NT2/D1 (cell line): ENCODE data around the gene SRCIN1.
"Not testable (repeated sequence)": the region's sequence is repeated elsewhere in the genome, so short reads cannot be mapped to it uniquely, and the experiment has no call there.

ENCODE experiments used
- DNase-seq: peaks from one replicate; pipeline ENCODE4 v3.0.0-alpha.2; 2011; ENCODE audit warnings: low read depth, low spot score
- H3K27me3 ChIP-seq: 2 replicates; pipeline ENCODE4 v1.6.0; 2011; ENCODE audit warnings: mild to moderate bottlenecking; ENCODE audit not compliant: insufficient read length, insufficient read depth
- H3K36me3 ChIP-seq: 2 replicates; pipeline ENCODE4 v1.6.1; 2011; ENCODE audit warnings: mild to moderate bottlenecking, low read length, mixed read lengths; ENCODE audit not compliant: insufficient read depth, insufficient read length
- H3K4me1 ChIP-seq: 2 replicates; pipeline ENCODE4 v1.5.1; 2011; ENCODE audit not compliant: insufficient read depth, insufficient read length
- H3K4me3 ChIP-seq: 2 replicates; pipeline ENCODE4 v1.5.1; 2011; ENCODE audit warnings: low read depth; ENCODE audit not compliant: insufficient read length
- H3K9ac ChIP-seq: 2 replicates; pipeline ENCODE4 v1.6.0; 2011; ENCODE audit warnings: low read depth; ENCODE audit not compliant: insufficient read length
- H3K9me3 ChIP-seq: 2 replicates; pipeline ENCODE4 v1.5.1; 2011; ENCODE audit warnings: mild to moderate bottlenecking, low read length; ENCODE audit not compliant: insufficient read depth
- SUZ12 ChIP-seq: IDR thresholded peaks from 2 replicates; pipeline ENCODE4 v1.6.1; 2011; ENCODE audit not compliant: insufficient read length, insufficient read depth; ENCODE audit errors: extremely low read depth
- YY1 ChIP-seq: IDR thresholded peaks from 2 replicates; pipeline ENCODE4 v1.6.1; 2011; ENCODE audit not compliant: insufficient read length, insufficient read depth
- ZNF274 ChIP-seq: IDR thresholded peaks from 2 replicates; pipeline ENCODE4 v1.6.1; 2011; ENCODE audit warnings: mild to moderate bottlenecking, low read depth, low read length

The SRCIN1 gene

DNA sequence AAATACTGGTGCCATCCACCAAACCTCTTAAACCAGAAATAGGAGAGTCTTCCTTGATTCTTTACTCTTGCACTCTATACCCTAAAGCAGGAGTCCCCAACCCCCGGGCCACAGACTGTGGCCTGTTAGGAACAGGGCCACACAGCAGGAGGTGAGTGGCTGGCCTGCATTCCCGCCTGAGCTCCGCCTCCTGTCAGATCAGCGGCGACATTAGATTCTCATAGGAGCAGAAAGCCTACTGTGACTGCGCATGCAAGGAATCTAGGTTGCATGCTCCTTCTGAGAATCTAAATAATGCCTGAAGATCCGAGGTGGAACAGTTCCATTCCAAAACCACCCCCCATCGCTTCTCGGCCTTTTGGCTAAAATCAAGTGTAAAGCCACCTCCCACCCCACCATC, 30.3 kb upstream of the SRCIN1 start:
- TF ChIP-seq YY1, result no peak
- no peak for TF ChIP-seq SUZ12
- H3K4me1 ChIP-seq, result no peaks in the 10 kb centered on the region
- peak; percentile 46 for DNase-seq
- H3K9ac ChIP-seq, result no peak overlapping the region
- H3K4me3 ChIP-seq, result no peak overlapping the region
- H3K27me3 ChIP-seq, result no peaks in the 10 kb centered on the region
- H3K9me3 ChIP-seq, result no peaks in the 10 kb centered on the region
- no peaks in the 10 kb centered on the region for H3K36me3 ChIP-seq

- Histone ChIP-seq H3K4me1 (no peaks in the 10 kb centered on the region), H3K27me3 (no peaks in the 10 kb centered on the region), H3K9ac (no peak overlapping the region), H3K4me3 (no peak overlapping the region), H3K36me3 (no peaks in the 10 kb centered on the region), H3K9me3 (peaks cover 3% of the 10 kb centered on the region; the same call in 1 of the 2 replicates)
- TF ChIP-seq ZNF274, result no peak
- TF ChIP-seq YY1, result no peak
- no peak for TF ChIP-seq SUZ12
- DNase-seq, result no peak
Observed at GRCh38 chr17:38632334-38632733, 26.6 kb upstream of the SRCIN1 start.

DNA sequence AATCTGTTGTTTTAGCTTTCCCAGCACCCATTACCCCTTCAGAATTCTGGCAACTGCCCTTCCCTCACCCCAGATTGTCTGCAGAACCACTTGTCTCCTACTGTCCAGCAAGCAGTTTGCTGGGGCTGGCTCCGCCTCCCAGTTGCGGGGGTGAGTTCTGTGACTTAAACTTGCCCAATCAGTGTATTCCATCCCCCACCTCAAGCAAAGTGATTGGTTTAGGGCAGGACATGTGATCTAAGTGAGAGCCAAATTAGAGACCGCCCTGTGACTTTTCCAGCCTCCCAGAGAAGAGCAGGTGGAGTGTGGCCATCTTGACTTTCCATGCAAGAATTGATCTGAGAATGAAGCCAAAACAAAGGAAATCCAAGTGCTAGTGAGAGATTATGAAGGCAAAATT, 22.7 kb upstream of the SRCIN1 start:
- no peak for DNase-seq
- Histone ChIP-seq H3K4me3 (no peak overlapping the region), H3K4me1 (no peaks in the 10 kb centered on the region), H3K9me3 (peaks cover 3% of the 10 kb centered on the region; the same call in 1 of the 2 replicates), H3K27me3 (no peaks in the 10 kb centered on the region), H3K9ac (no peak overlapping the region), H3K36me3 (no peaks in the 10 kb centered on the region)
- no peak for TF ChIP-seq YY1
- no peak for TF ChIP-seq SUZ12
- TF ChIP-seq ZNF274, result no peak

- Histone ChIP-seq H3K9ac (no peak overlapping the region), H3K9me3 (peaks cover 3% of the 10 kb centered on the region; the same call in 1 of the 2 replicates), H3K27me3 (no peaks in the 10 kb centered on the region), H3K36me3 (no peaks in the 10 kb centered on the region), H3K4me3 (no peak overlapping the region), H3K4me1 (no peaks in the 10 kb centered on the region)
- DNase-seq, result no peak
- no peak for TF ChIP-seq YY1
- no peak for TF ChIP-seq SUZ12
- TF ChIP-seq ZNF274, result no peak
Observed at GRCh38 chr17:38627957-38628356, 22.2 kb upstream of the SRCIN1 start.

GRCh38 chr17:38626606-38627226, 21.0 kb upstream of the SRCIN1 start:
- DNase-seq, H3K9ac ChIP-seq, H3K36me3 ChIP-seq, H3K9me3 ChIP-seq, H3K27me3 ChIP-seq, H3K4me1 ChIP-seq, H3K4me3 ChIP-seq: not testable (repeated sequence)

DNA sequence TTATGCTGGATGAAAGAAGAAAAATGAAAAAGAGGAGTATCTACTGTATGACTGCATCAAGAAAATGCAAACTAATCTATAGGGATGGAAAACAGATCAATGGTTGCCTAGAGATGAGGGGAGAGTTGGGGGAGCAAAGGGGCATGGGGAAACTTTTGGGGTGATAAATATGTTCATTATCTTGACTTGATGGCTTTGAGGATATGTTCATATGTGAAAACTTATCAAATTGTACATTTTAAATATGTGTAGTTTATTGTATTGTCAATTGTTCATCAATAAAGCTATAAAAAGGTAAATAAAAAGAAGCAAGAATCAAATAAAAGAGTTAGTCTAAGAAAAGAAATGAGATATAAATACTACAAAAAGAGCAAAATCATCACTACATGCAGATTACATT, 19.7 kb upstream of the SRCIN1 start:
- no peak for TF ChIP-seq ZNF274
- no peak overlapping the region for H3K9ac ChIP-seq

DNA sequence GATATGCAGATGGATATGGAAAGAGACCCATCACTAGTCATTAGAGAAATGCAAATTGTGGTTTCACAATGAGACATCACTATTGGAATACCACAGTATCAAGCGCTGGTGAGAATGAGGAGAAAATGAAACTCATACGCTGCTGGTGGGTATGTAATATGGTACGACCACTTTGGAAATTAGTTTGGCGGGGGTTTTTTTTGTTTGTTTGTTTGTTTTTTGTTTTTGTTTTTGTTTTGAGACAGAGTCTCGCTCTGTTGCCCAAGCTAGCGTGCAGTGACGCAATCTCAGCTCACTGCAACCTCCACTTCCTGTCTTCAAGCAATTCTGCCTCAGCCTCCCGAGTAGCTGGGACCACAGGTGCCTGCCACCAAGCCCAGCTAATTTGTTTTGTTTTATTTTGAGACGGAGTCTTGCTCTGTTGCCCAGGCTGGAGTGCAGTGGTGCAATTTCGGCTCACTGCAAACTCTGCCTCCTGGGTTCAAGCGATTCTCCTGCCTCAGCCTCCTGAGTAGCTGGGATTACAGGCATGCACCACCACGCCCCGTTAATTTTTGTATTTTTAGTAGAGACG, 19.1 kb upstream of the SRCIN1 start:
- not testable (repeated sequence) for H3K9ac ChIP-seq, H3K27me3 ChIP-seq, H3K4me3 ChIP-seq, H3K36me3 ChIP-seq, H3K4me1 ChIP-seq, DNase-seq, H3K9me3 ChIP-seq

More for the DNA sequence above, 19.7 kb upstream of the SRCIN1 start:
- Histone ChIP-seq H3K36me3 (no peaks in the 10 kb centered on the region), H3K4me1 (no peaks in the 10 kb centered on the region), H3K27me3 (no peaks in the 10 kb centered on the region), H3K4me3 (no peak overlapping the region), H3K9me3 (peaks cover 3% of the 10 kb centered on the region; the same call in 1 of the 2 replicates)
- no peak for DNase-seq

DNA sequence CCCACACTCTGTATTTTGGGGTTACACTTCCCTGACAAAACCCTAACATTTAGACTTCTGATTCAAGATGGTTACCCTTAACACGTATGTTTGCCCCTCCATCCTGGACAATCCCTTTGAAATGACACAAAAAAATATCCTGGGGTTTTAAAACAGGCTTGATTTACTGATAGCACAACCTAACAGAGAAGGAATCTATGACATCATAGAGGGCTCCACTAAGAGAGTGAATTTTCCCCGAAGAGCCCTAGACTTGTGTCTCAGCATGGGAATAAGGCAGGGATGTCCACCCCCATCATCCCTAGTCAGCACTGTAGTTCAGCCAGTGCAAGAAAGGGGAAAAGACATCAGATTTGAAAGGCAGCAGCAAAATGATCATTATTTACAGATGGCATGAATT, 15.8 kb upstream of the SRCIN1 start:
- TF ChIP-seq SUZ12 (no peak), YY1 (no peak), ZNF274 (no peak)
- Histone ChIP-seq H3K36me3 (no peaks in the 10 kb centered on the region), H3K4me3 (no peak overlapping the region), H3K4me1 (peaks cover 10% of the 10 kb centered on the region), H3K9ac (no peak overlapping the region), H3K9me3 (no peaks in the 10 kb centered on the region), H3K27me3 (peaks cover 5% of the 10 kb centered on the region)
- no peak for DNase-seq
